Measurements from ENCODE around the gene SIRPG.

DNA sequence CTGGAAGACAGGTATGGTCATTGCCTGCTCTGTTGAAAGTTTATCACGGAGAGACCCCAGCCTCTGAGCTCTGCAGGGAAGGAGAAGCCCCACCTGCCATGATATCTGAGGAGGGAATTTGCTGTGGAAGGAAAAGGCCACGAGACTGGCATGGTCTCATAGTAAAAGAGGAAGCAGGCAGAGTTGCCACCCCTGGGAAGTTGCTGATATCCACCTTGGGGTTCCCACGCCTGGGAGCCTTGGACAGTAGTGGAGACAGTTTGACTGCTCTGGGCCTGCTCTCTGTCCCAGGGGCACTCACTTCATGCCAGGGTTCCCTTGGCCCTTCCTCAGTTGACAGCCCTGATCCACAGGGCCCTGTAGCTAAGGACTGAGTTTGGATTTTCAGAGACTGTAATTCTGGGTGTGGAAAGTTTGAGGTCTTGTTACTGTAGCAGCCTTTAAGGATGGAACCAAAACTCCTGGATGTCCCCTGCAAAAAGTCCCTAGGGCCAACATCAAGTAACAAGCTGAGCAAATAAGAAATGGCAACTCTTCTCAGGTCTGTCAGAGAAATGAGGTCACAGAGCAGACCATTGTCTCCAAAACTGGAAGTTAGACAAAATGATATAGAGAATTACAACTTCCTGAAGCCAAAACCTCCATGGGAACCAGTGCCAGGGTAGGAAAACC lies 30.9 kb downstream of the SIRPG start:
- TF ChIP-seq, protein P1, sequence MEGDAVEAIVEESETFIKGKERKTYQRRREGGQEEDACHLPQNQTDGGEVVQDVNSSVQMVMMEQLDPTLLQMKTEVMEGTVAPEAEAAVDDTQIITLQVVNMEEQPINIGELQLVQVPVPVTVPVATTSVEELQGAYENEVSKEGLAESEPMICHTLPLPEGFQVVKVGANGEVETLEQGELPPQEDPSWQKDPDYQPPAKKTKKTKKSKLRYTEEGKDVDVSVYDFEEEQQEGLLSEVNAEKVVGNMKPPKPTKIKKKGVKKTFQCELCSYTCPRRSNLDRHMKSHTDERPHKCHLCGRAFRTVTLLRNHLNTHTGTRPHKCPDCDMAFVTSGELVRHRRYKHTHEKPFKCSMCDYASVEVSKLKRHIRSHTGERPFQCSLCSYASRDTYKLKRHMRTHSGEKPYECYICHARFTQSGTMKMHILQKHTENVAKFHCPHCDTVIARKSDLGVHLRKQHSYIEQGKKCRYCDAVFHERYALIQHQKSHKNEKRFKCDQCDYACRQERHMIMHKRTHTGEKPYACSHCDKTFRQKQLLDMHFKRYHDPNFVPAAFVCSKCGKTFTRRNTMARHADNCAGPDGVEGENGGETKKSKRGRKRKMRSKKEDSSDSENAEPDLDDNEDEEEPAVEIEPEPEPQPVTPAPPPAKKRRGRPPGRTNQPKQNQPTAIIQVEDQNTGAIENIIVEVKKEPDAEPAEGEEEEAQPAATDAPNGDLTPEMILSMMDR (IDR thresholded peaks at IDR 0.05): no peak
- TF ChIP-seq EZH2phosphoT487 (IDR thresholded peaks at IDR 0.05) (no peak), EZH2 (IDR thresholded peaks at IDR 0.05) (no peak)
